WTC11 (cell line): ENCODE data around the gene GALNT17.
"Not testable (repeated sequence)": the region's sequence is repeated elsewhere in the genome, so short reads cannot be mapped to it uniquely, and the experiment has no call there.

Experiments used
- AFF4 ChIP-seq: sonication (generic); formaldehyde crosslinking; IDR thresholded peaks from 2 replicates; pipeline ENCODE4 v1.8.1; 2023; ENCODE audit warnings: mild to moderate bottlenecking, missing genetic modification reagents, borderline replicate concordance
- CTCF ChIP-seq: fragments of 200-600 bp; IDR thresholded peaks from 2 replicates; pipeline ENCODE4 v1.8.0; 2022; ENCODE audit warnings: antibody characterized with exemption
- JUN ChIP-seq: sonication (generic); formaldehyde crosslinking; IDR thresholded peaks from 2 replicates; pipeline ENCODE4 v1.8.0; 2023; ENCODE audit warnings: mild to moderate bottlenecking, missing genetic modification reagents

- not testable (repeated sequence) for TF ChIP-seq JUN; CTCF; AFF4 (CRISPR knock-in tag)
Observed at GRCh38 chr7:71737931-71738540, 606.1 kb downstream of the GALNT17 start.
